Peyer's patch (tissue), 4 donors: ENCODE data around the gene MUC15.

Experiments used
- CTCF ChIP-seq, 6 experiments: fragments of 450-650 bp in 4 of 6; fragments of 200-600 bp in 2 of 6; sonication (generic) in 1 of 6; IDR thresholded peaks; one replicate each; pipeline ENCODE4 v1.5.1; 2017 to 2019; ENCODE audit warnings: antibody characterized with exemption in 6 of 6, mild to moderate bottlenecking in 3 of 6, moderate library complexity in 1 of 6
- POLR2A ChIP-seq, 2 donors: fragments of 450-650 bp; IDR thresholded peaks; one replicate each; pipeline ENCODE4 v1.5.1; 2017; ENCODE audit warnings: antibody characterized with exemption in 2 of 2, mild to moderate bottlenecking in 2 of 2, moderate library complexity in 2 of 2

GRCh38 chr11:26613759-26614158 is 41.7 kb upstream of the MUC15 start:
- no peak for TF ChIP-seq CTCF (IDR thresholded peaks at IDR 0.05)
- TF ChIP-seq POLR2A (IDR thresholded peaks at IDR 0.05), result no peak
